ENCODE results near the gene CLASP1.

CLASP1 gene

DNA sequence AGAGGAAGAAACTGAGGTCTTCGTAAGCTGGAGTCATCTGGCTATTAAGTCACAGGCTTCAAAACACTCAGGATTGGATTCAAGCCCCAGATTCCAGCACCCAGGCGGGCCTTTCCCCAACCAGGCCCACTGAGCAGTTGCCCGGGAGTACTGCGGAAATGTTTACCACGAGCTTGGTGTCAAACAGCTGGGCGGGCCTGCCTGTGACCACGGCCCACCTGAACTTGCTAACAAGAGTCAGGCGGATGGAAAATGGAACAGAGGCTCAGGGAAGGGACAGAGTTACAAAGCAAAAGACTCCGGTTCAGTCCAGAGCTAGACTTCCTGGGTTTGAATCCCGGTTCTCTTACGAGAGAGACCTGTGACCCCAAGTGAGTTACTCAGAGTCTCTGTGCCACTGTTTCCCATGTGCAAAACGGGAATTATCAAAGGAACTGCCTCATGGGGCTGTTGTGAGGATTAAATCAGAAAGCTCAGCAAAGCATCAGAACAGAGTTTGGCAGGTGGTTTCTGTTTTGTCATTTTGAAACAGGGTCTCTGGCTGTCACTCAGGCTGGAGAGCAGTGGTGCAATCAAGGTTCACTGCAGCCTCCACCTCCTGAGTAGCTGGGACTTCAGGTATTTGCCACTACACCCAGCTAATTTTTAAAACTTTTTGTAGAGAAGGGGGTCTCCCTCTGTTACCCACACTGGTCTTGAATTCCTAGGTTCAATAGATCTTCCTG, 315.3 kb downstream of the CLASP1 start:
- TF ChIP-seq, protein P1, sequence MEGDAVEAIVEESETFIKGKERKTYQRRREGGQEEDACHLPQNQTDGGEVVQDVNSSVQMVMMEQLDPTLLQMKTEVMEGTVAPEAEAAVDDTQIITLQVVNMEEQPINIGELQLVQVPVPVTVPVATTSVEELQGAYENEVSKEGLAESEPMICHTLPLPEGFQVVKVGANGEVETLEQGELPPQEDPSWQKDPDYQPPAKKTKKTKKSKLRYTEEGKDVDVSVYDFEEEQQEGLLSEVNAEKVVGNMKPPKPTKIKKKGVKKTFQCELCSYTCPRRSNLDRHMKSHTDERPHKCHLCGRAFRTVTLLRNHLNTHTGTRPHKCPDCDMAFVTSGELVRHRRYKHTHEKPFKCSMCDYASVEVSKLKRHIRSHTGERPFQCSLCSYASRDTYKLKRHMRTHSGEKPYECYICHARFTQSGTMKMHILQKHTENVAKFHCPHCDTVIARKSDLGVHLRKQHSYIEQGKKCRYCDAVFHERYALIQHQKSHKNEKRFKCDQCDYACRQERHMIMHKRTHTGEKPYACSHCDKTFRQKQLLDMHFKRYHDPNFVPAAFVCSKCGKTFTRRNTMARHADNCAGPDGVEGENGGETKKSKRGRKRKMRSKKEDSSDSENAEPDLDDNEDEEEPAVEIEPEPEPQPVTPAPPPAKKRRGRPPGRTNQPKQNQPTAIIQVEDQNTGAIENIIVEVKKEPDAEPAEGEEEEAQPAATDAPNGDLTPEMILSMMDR (IDR thresholded peaks at IDR 0.05), result no peak

DNA sequence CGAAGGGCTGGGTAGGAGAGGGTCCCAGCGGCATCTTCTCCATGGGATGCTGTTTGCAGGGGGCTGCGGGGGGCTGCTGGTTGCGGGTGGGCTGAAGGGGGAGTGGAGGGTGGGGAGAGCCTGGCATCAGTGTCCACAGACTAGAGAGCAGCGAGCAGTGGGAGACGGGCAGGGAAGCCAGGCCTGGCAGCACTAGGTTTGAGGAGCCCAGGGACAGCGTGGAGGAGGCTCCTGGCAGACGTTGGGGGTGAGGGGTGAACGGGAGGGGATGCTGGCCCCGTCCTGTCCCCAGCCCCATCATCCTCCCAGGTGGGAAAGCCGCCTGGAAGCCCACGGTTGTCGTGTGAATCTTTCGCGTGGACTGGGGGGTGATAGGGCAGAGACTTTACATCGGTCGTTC, 316.0 kb downstream of the CLASP1 start:
- TF ChIP-seq, protein P1 (IDR thresholded peaks at IDR 0.05), result no peak

DNA sequence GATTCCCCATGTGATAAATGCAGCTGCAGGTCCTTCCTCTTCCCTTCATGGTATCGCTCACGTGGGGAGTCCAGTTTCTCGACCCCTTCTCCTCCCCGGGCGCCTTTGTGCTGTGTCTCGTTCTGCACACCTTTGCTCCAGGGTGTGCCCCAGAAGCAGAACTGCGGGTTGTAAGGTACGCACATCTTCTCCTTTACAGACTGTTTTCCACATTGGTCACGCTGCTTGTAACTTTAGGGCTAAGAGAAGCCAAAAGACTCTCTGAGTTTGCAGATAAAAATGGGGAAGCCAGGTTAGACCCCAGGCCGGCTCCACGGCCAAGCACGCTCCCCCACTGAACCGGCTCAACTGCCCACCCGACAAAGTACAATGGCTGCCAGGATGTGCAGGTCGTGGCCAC, 318.3 kb downstream of the CLASP1 start:
- TF ChIP-seq, protein P1 (IDR thresholded peaks at IDR 0.05), result no peak

DNA sequence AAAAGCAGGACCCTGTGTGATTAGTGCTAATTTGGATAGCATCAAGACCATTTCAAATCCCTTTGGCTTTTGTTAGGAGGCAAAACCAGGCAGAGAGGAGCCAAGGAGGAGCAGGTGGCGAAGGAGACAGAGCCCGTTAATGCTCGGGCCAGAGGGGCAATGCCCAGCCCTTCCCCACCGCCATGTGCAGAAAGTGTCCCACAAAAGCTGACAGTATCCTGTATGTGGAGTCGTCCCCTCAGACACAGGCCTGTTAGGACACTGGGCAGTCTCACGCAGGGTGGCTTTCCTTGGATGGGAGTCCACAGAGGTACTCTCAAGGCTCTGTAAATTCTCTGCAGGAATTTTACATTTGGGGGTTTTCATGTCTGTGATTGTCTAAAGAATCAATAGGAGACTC, 319.5 kb downstream of the CLASP1 start:
- TF ChIP-seq, protein P1 (IDR thresholded peaks at IDR 0.05), result no peak

DNA sequence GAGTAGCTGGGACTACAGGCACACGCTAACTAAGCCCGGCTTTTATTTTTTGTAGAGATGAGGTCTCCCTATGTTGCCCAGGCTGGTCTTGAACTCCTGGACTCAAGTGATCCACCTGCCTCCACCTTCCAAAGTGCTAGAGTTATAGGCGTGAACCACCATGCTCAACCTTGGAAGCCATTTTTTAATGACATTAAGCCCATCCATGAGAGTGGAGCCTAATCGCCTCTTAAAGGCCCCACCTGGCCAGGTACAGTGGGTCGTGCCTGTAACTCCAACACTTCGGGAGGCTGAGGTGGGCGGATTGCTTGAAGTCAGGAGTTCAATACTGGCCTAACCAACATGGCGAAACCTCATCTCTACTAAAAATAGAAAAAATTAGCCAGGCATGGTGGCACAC, 322.6 kb downstream of the CLASP1 start:
- TF ChIP-seq, protein P1 (IDR thresholded peaks at IDR 0.05), result no peak

DNA sequence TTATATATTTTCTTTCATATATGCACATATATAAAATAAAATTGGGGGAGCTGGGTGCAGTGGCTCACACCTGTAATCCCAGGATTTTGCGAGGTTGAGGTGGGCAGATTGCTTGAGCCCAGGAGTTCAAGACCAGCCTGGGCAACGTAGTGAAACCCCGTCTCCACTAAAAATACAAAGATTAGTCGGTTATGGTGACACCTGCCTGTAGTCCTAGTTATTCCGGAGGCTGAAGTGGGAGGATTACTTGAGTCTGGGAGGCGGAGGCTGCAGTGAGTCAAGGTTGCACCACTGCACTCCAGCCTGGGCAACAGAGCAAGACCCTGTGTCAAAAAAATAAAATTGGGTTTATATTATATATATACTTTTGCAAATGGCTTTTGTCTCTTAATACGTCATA, 324.7 kb downstream of the CLASP1 start:
- TF ChIP-seq, protein P1 (IDR thresholded peaks at IDR 0.05), result no peak

DNA sequence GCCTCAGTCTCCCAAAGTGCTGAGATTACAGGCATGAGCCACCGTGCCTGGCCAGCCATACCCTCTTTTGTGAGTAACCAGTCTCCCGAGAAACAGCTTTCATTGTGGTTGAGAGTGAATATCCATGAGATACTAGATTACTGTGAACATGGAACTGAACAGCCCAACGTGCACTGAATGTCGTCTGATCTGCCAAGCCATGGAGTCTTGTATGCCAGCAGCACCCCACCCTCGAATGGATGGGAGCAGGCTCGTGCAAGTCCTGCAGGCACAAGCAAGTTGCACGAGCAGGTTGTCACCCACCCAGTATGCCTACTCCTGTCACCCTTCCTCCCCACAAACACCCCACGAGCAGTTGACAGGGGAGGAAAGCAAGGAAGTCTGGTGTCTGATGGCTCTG, 327.8 kb downstream of the CLASP1 start:
- TF ChIP-seq, protein P1 (IDR thresholded peaks at IDR 0.05), result no peak

DNA sequence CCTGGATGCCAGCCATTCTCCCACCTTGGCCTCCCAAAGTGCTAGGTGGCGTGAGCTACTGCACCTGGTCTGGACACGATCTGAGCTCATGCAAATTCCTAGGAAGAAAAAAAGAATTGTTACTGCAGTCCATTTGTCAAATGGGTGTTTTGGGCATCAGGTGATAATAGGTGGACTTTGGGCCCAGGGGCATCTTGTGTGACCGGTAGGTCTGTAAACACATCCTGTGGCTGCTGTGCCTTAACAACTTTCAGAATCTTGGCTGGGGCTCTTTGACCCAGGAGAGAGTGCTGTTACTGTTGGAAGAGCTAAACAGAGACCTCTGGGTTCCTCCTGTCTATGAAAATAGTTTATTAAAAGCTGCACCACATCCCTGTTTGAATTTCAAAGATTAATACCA, 329.3 kb downstream of the CLASP1 start:
- TF ChIP-seq, protein P1 (IDR thresholded peaks at IDR 0.05), result no peak
